CD4-positive, alpha-beta memory T cell (primary cell): ENCODE measurements around the gene NOP14. TPM values are rescaled to one million over a fixed set of nuclear protein-coding genes. Genes with fewer than 3 reads are reported as not detected.
"Not testable (repeated sequence)": the region's sequence is repeated elsewhere in the genome, so short reads cannot be mapped to it uniquely, and the experiment has no call there.

Experiments
- CTCF ChIA-PET: fragments of 350-600 bp; sonication (Branson Sonifier 250); formaldehyde crosslinking; loops from one replicate; lab custom pipeline; 2021; ENCODE audit warnings: inconsistent platforms; ENCODE audit not compliant: partially characterized antibody; lab: Charles Lee
- POLR2A ChIA-PET: fragments of 350-600 bp; sonication (Branson Sonifier 250); formaldehyde crosslinking; loops from one replicate; lab custom pipeline; 2021; ENCODE audit not compliant: partially characterized antibody; lab: Charles Lee
- DNase-seq, 5 donors: peaks; one replicate each; pipeline versions ENCODE4 v3.0.0 to v3.0.0-alpha.2; 2020 to 2022; ENCODE audit warnings: mixed read lengths in 1 of 5
- H3K27ac ChIP-seq: one replicate; pipeline ENCODE4 v1.7.0; 2013; ENCODE audit warnings: low read depth, low read length
- H3K27me3 ChIP-seq: 2 replicates; pipeline ENCODE4 v1.7.0; 2013; ENCODE audit warnings: mild to moderate bottlenecking, low read length, moderate library complexity; ENCODE audit not compliant: insufficient read depth
- H3K36me3 ChIP-seq: 2 replicates; pipeline ENCODE4 v1.7.0; 2013; ENCODE audit warnings: mild to moderate bottlenecking, low read length, moderate library complexity; ENCODE audit not compliant: insufficient read depth
- H3K4me1 ChIP-seq: 2 replicates; pipeline ENCODE4 v1.7.0; 2013; ENCODE audit warnings: mild to moderate bottlenecking, low read length, moderate library complexity; ENCODE audit not compliant: insufficient read depth
- H3K4me3 ChIP-seq, 2 donors: one replicate each; pipeline ENCODE4 v1.7.0; 2013; ENCODE audit warnings: low read length in 2 of 2, mild to moderate bottlenecking in 1 of 2
- H3K9me3 ChIP-seq, 2 donors: one replicate each; pipeline ENCODE4 v1.7.0; 2013; ENCODE audit warnings: low read length in 2 of 2, control low read depth in 1 of 2; ENCODE audit not compliant: control insufficient read depth in 1 of 2
- H3K27ac Mint-ChIP-seq, 7 donors: one replicate each; pipeline ENCODE4 v1.8.0; 2020 to 2021; ENCODE audit warnings: mixed read lengths in 7 of 7, mild to moderate bottlenecking in 6 of 7, inconsistent platforms in 3 of 7, moderate library complexity in 3 of 7
- H3K27me3 Mint-ChIP-seq, 2 donors: one replicate each; pipeline ENCODE4 v1.8.0; 2020 to 2021; ENCODE audit warnings: mixed read lengths in 2 of 2
- H3K36me3 Mint-ChIP-seq, 2 donors: one replicate each; pipeline ENCODE4 v1.8.0; 2020 to 2021; ENCODE audit warnings: mixed read lengths in 2 of 2, inconsistent platforms in 1 of 2, mild to moderate bottlenecking in 1 of 2
- H3K4me1 Mint-ChIP-seq, 4 donors: one replicate each; pipeline ENCODE4 v1.8.0; 2020 to 2021; ENCODE audit warnings: mixed read lengths in 4 of 4, mild to moderate bottlenecking in 1 of 4
- H3K4me3 Mint-ChIP-seq, 8 donors: one replicate each; pipeline ENCODE4 v1.8.0; 2020 to 2021; ENCODE audit warnings: mixed read lengths in 8 of 8, mild to moderate bottlenecking in 7 of 8, moderate library complexity in 6 of 8, inconsistent platforms in 3 of 8
- H3K9me3 Mint-ChIP-seq, 8 donors: one replicate each; pipeline ENCODE4 v1.8.0; 2020 to 2021; ENCODE audit warnings: mixed read lengths in 8 of 8, mild to moderate bottlenecking in 5 of 8, inconsistent platforms in 3 of 8, moderate library complexity in 1 of 8
- intact Hi-C: fragments of 100-400 bp; cut with micrococcal nuclease; formaldehyde crosslinking; loops from one replicate; pipeline ENCODE4 v1.15.1; 2023
- polyA plus RNA-seq, 2 donors: library from polyadenylated mRNA; unstranded; fragments of 300-500 nt; fragmentation: Illumina TruSeq; gene quantifications; one replicate each; pipeline ENCODE4 v1.2.3, GENCODE V29; 2021
- total RNA-seq, 2 experiments: library from RNA; stranded (reverse); gene quantifications; one replicate each; pipeline ENCODE4 v1.2.3, GENCODE V29; 2021

NOP14 gene
- total and polyA plus RNA-seq, 4 experiments from 2014 or later = 2.6 to 41.4 (median 38.4) TPM

DNA sequence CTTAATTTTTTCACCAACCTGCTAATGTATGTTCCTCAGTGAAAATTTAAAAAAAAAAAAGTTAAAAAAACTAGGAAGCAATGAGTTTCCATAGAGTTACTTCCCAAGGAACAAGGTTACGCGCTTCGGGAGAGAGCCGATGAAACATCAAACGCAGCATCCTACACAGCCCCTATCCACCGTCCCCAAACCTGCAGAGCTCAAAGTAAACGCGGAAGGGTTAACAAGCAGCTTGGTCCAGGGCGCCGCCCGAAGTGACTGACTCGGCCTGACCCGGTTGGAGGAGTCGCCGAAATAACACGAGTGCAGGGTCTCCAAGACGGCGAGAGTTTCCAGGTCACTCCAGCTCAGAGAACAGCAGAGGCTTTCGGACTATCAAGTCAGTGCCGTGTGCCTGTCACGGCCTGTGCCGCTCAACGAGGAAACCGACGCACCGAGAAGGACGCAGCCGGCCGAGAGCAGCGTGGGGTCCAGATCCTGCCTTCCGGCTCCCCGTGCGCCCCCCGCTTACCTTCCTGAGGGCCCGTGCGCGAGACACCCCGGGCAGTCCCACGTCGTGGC is 512 bp downstream of the NOP14 start:
- Mint-ChIP-seq H3K4me3 (peak overlapping the region; percentile 78 to 93 (median 90)), H3K27me3 (no peaks in the 10 kb centered on the region), H3K4me1 (peaks cover 30 to 60% (median 41%) of the 10 kb centered on the region in 4 donors), H3K9me3 (no peaks in the 10 kb centered on the region), H3K36me3 (peaks cover 8 to 30% of the 10 kb centered on the region in 2 donors), H3K27ac (peak overlapping the region; percentile 91 to 95 (median 93))
- CTCF ChIA-PET = interaction anchor here (1.1 to 4.2 kb wide), 8 partner anchors 9 to 199 kb away, joined by 3 to 28 read pairs (median 8); no protein-coding TSS in a partner anchor
- H3K4me3 ChIP-seq = peak overlapping the region; percentile 39 to 68
- H3K36me3 ChIP-seq = peaks cover 12% of the 10 kb centered on the region
- no peak for DNase-seq
- peaks cover 48% of the 10 kb centered on the region for H3K4me1 ChIP-seq
- H3K27ac ChIP-seq = peak overlapping the region; percentile 83
- H3K9me3 ChIP-seq = no peaks in the 10 kb centered on the region
- POLR2A ChIA-PET = interaction anchor here (0.6 to 6.2 kb wide), 20 partner anchors 10 to 1092 kb away, joined by 3 to 82 read pairs (median 5); partner anchors contain the start of genes FAM193A, HTT, HTT-AS and MXD4
- H3K27me3 ChIP-seq = no peaks in the 10 kb centered on the region
- intact Hi-C loops = loop anchor here (1.0 to 5.0 kb wide), 10 partner anchors 18 to 1250 kb away; partner anchors contain the start of genes ADD1, CFAP99, HTT and HTT-AS

DNA sequence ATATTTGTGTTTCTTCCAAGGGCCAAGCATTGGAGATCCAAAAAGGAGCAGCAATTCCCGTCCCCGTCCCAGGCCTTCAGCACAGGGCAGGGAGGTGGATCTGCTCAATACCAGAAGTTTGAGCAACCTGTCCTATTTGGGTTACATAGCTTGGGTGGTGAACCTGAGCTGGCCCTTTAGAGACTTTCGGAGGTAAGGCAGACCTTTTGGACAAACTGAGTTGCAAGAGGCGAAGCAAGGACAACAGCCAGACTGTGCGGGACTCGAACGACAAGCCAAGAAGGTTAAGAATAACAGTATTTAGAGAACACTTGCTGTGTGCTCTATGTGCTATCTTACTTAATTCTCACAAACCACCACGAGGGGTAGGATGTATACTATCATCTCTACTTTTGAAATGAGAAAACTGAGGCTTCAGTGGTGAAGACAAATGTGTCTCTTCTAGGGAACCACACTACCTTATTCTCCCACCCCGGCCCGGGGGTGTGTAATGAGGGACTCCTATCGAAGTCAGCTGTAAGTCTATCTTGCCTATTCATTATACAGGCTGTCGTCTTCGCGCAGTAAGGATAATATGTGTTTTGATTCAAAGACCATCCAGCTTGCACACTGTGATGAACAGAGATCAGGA is 1.3 kb downstream of the NOP14 start:
- Histone ChIP-seq H3K27me3 (no peaks in the 10 kb centered on the region), H3K9me3 (no peaks in the 10 kb centered on the region), H3K4me1 (peaks cover 48% of the 10 kb centered on the region), H3K4me3 (peak overlapping the region; percentile 39 to 68), H3K36me3 (peaks cover 19% of the 10 kb centered on the region), H3K27ac (peak overlapping the region; percentile 83)
- CTCF ChIA-PET = interaction anchor here (1.0 to 4.2 kb wide), 7 partner anchors 9 to 199 kb away, joined by 3 to 28 read pairs (median 6); no protein-coding TSS in a partner anchor
- H3K4me1 Mint-ChIP-seq = peaks cover 32 to 63% (median 44%) of the 10 kb centered on the region in 4 donors
- intact Hi-C loops = loop anchor here (2.0 to 5.0 kb wide), 6 partner anchors 17 to 1250 kb away; partner anchors contain the start of genes RNF4, SLBP and TNIP2
- H3K9me3 Mint-ChIP-seq = no peaks in the 10 kb centered on the region
- H3K4me3 Mint-ChIP-seq = peak overlapping the region; percentile 78 to 93 (median 90)
- H3K36me3 Mint-ChIP-seq = peaks cover 12 to 35% of the 10 kb centered on the region in 2 donors
- peak in 4 of 5 donors; percentile 27 to 61 (median 48) for DNase-seq
- POLR2A ChIA-PET = interaction anchor here (0.6 to 6.2 kb wide), 11 partner anchors 9 to 1091 kb away, joined by 3 to 82 read pairs (median 4); partner anchors contain the start of genes NSD2 and RNF4
- peak overlapping the region; percentile 91 to 95 (median 93) for H3K27ac Mint-ChIP-seq
- H3K27me3 Mint-ChIP-seq = no peaks in the 10 kb centered on the region

DNA sequence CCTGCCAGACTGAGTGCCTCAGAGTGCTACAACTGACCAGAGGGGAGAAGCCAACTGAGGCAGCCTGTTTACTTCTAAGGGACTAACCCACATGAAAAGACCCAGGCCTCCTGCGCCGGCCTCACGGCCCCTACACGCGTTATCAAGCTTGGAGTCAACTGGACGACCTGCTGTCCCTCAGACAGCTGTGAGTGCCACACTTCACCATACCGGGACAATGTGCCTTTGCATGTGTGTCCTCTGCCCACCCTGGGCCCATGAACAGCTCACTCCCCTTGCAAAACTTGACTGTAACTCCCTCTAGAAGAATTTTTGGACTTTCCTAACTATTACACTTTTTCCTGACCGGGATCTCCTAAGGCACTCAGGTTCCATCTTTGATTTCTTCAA is 1.8 kb downstream of the NOP14 start:
- Mint-ChIP-seq H3K4me3 (peak overlapping the region; percentile 78 to 93 (median 90)), H3K36me3 (peaks cover 15 to 37% of the 10 kb centered on the region in 2 donors), H3K27ac (peak overlapping the region; percentile 91 to 95 (median 93)), H3K4me1 (peaks cover 34 to 63% (median 46%) of the 10 kb centered on the region in 4 donors), H3K27me3 (no peaks in the 10 kb centered on the region), H3K9me3 (no peaks in the 10 kb centered on the region)
- Histone ChIP-seq H3K36me3 (peaks cover 22% of the 10 kb centered on the region), H3K27ac (peak overlapping the region; percentile 83), H3K9me3 (no peaks in the 10 kb centered on the region), H3K4me3 (peak overlapping the region; percentile 11 to 68), H3K27me3 (no peaks in the 10 kb centered on the region), H3K4me1 (peaks cover 49% of the 10 kb centered on the region)
- ChIA-PET CTCF (interaction anchor here (1.0 to 4.2 kb wide), 6 partner anchors 8 to 198 kb away, joined by 3 to 28 read pairs (median 9); no protein-coding TSS in a partner anchor), POLR2A (interaction anchor here (1.1 to 6.2 kb wide), 6 partner anchors 16 to 492 kb away, joined by 3 to 82 read pairs (median 4); partner anchors contain the start of gene RNF4)
- DNase-seq = peak in 1 of 5 donors; percentile 15
- intact Hi-C loops = loop anchor here (5.0 kb wide), 2 partner anchors 86 to 1249 kb away; partner anchors contain the start of gene SLBP

DNA sequence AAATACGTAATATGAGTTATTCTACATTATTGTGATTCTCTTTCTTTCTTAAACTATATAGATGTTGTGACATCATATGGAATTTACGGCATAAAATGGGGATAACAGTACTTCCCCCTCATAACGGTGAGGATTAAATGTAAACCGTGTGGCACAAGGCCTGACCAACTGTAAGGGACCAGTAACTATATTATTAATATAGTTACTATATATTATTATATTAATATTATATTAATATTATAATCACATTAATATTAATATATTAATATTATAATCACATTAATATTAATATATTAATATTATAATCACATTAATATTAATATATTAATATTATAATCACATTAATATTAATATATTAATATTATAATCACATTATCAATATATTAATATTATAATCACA is 2.8 kb downstream of the NOP14 start:
- intact Hi-C loops = loop anchor here (5.0 kb wide), 2 partner anchors 87 to 1248 kb away; partner anchors contain the start of gene SLBP
- H3K4me1 Mint-ChIP-seq = peaks cover 35 to 67% (median 50%) of the 10 kb centered on the region in 4 donors

DNA sequence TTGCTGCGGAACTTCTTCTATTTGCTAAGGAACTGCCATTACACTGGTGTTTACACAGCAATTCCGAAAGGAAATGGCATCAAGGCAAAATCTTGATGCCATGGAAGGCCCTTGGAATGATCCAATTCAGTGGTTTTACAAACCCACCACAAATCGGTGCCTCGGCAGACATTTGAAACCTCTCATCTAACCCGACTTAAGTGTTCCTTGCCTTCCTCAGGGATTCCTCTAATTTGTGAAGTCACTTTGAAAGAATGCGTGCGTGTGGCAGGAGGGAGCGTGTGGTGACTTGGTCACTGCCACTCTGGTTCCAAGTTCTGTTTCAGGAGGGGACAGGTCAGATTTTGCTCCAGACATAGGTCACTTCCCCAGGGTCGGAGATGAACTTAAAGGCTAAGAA is 4.8 kb downstream of the NOP14 start:
- Mint-ChIP-seq H3K4me1 (peaks cover 41 to 70% (median 54%) of the 10 kb centered on the region in 4 donors), H3K36me3 (peaks cover 36 to 59% of the 10 kb centered on the region in 2 donors)
- CTCF ChIA-PET = no interaction called here

More for the DNA sequence above, 2.8 kb downstream of the NOP14 start:
- H3K9me3 Mint-ChIP-seq, H3K27ac ChIP-seq, DNase-seq, H3K27me3 ChIP-seq, CTCF ChIA-PET, H3K9me3 ChIP-seq, H3K4me3 ChIP-seq, H3K27me3 Mint-ChIP-seq: not testable (repeated sequence)
- peak overlapping the region in 4 of 8 donors; percentile 29 to 52 (median 48) for H3K4me3 Mint-ChIP-seq
- peaks cover 24 to 46% of the 10 kb centered on the region in 2 donors for H3K36me3 Mint-ChIP-seq
- Histone ChIP-seq H3K36me3 (peaks cover 32% of the 10 kb centered on the region), H3K4me1 (peaks cover 59% of the 10 kb centered on the region)
- POLR2A ChIA-PET = interaction anchor here (6.2 kb wide), 1 partner anchor 23 kb away, joined by 82 read pairs; no protein-coding TSS in a partner anchor
- peak overlapping the region in 5 of 7 donors; percentile 66 to 81 (median 74) for H3K27ac Mint-ChIP-seq

DNA sequence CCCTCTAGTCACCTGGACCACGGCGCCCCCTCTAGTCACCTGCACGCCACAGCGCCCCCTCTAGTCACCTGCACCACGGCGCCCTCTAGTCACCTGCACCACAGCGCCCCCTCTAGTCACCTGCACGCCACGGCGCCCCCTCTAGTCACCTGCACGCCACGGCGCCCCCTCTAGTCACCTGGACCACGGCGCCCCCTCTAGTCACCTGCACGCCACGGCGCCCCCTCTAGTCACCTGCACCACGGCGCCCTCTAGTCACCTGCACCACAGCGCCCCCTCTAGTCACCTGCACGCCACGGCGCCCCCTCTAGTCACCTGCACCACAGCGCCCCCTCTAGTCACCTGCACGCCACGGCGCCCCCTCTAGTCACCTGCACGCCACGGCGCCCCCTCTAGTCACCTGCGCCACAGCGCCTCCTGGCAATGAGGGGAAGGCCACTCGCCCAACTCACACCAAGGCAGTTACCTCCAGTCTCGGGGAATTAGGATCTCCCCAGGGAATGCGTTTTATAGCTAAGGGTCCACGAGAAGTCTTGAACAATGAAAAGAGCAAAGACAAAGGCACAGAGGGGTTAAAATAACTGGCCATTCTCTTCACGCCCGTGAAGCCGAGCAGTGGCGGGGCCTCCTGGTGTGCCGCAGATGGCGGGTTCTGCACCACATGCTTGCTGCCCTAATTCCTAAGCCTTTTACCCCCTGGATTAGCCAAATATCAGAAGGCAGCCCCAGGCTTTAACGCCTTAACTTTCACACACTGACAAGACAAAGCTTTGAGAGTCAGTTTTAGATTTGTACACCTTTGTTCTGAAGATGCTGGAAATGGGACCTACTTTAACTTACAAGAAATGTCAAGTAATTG is 7.8 kb downstream of the NOP14 start:
- POLR2A ChIA-PET = interaction anchor here (0.8 to 2.2 kb wide), 3 partner anchors 11 to 199 kb away, joined by 4 to 28 read pairs (median 5); partner anchors contain the start of gene TNIP2
- H3K4me1 ChIP-seq = peaks cover 40% of the 10 kb centered on the region
- not testable (repeated sequence) for H3K9me3 ChIP-seq, H3K27ac ChIP-seq, H3K9me3 Mint-ChIP-seq, H3K4me3 Mint-ChIP-seq, H3K27me3 ChIP-seq, H3K27me3 Mint-ChIP-seq, H3K4me3 ChIP-seq
- H3K36me3 ChIP-seq = peaks cover 62% of the 10 kb centered on the region
- Mint-ChIP-seq H3K27ac (peak overlapping the region in 4 of 7 donors; percentile 83 to 98 (median 90)), H3K36me3 (peaks cover 55 to 77% of the 10 kb centered on the region in 2 donors), H3K4me1 (peaks cover 30 to 51% (median 40%) of the 10 kb centered on the region in 4 donors)
- peak in 1 of 5 donors; percentile 21 for DNase-seq
- intact Hi-C loops = loop anchor here (2.0 kb wide), 2 partner anchors 21 to 191 kb away; no protein-coding TSS in a partner anchor
- CTCF ChIA-PET = interaction anchor here (1.0 to 3.7 kb wide), 5 partner anchors 8 to 195 kb away, joined by 3 to 34 read pairs (median 8); partner anchors contain the start of genes GRK4 and NOP14

More for the DNA sequence above, 4.8 kb downstream of the NOP14 start:
- Histone ChIP-seq H3K27ac (no peak overlapping the region), H3K4me3 (no peak overlapping the region), H3K4me1 (peaks cover 58% of the 10 kb centered on the region), H3K36me3 (peaks cover 38% of the 10 kb centered on the region), H3K27me3 (no peaks in the 10 kb centered on the region), H3K9me3 (no peaks in the 10 kb centered on the region)
- H3K4me3 Mint-ChIP-seq = no peak overlapping the region
- H3K27ac Mint-ChIP-seq = peak overlapping the region in 2 of 7 donors; percentile 29 to 61
- intact Hi-C loops = no loop called here
- DNase-seq = no peak
- H3K9me3 Mint-ChIP-seq = no peaks in the 10 kb centered on the region
- POLR2A ChIA-PET = interaction anchor here (6.2 kb wide), 1 partner anchor 21 kb away, joined by 82 read pairs; no protein-coding TSS in a partner anchor
- H3K27me3 Mint-ChIP-seq = no peaks in the 10 kb centered on the region
